HUES48 (cell line): ENCODE results near the gene DLG2.

Experiments used
- H3K27ac ChIP-seq: one replicate; pipeline ENCODE4 v1.7.0; 2013; ENCODE audit warnings: low read depth, low read length, inconsistent platforms
- H3K27me3 ChIP-seq: 2 replicates; pipeline ENCODE4 v1.6.1; 2013; ENCODE audit warnings: mild to moderate bottlenecking, low read length; ENCODE audit not compliant: control insufficient read depth, insufficient read depth
- H3K36me3 ChIP-seq: 2 replicates; pipeline ENCODE4 v1.6.1; 2013; ENCODE audit warnings: low read length; ENCODE audit not compliant: control insufficient read depth, insufficient read depth
- H3K4me1 ChIP-seq: 2 replicates; pipeline ENCODE4 v1.6.1; 2013; ENCODE audit warnings: mild to moderate bottlenecking, low read length; ENCODE audit not compliant: control insufficient read depth, insufficient read depth
- H3K4me3 ChIP-seq: 2 replicates; pipeline ENCODE4 v1.5.1; 2013; ENCODE audit warnings: mild to moderate bottlenecking, low read depth, low read length
- H3K9ac ChIP-seq: 2 replicates; pipeline ENCODE4 v1.6.1; 2013; ENCODE audit warnings: mild to moderate bottlenecking, low read depth, low read length, moderate library complexity
- H3K9me3 ChIP-seq: 2 replicates; pipeline ENCODE4 v1.6.1; 2013; ENCODE audit warnings: low read length; ENCODE audit not compliant: control insufficient read depth, insufficient read depth

DLG2 gene

DNA sequence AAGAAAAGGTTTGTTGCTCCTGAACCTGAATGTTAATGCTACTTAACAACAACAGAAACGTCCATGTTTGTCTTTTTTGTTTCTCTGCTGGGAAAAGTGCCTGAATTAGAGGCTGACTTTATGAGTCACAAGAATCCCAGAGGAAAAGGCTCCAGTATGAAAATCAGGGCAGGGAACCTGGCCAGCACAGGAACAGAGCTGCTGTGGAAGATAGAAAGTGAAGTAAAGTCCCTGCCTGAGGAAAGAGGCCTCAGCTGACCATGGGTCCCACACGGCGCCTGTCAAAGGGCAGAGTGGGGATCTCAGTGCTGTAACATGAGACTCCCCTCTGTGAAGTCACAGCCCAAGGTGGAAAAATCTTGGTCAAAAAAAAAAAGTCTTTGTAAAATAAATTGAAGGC, 1708.7 kb downstream of the DLG2 start:
- no peak overlapping the region for H3K9ac ChIP-seq
- H3K27ac ChIP-seq = no peak overlapping the region
- no peak overlapping the region for H3K4me3 ChIP-seq
- no peaks in the 10 kb centered on the region for H3K36me3 ChIP-seq
- no peaks in the 10 kb centered on the region for H3K9me3 ChIP-seq
- H3K27me3 ChIP-seq = no peaks in the 10 kb centered on the region
- H3K4me1 ChIP-seq = peaks cover 5% of the 10 kb centered on the region; the same call in 1 of the 2 replicates

DNA sequence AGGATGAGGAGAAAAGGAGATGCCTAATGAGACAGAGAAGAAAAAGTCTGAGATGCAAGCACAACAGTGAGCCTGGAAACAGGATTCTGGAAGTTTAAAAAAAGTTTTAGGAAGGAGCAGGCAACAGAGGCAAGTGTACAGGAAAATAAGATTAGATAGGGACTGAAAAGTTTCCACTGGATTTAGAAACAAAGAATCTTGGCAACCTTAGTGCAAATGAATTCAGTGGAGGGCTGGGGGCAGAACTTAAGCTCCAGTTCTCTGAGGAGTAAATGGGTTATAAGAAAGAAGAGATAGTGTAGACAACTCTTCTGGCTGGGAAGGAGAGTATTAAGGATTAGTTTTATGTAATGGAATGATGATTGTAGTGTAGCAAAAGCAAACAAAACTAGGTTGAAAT, 1712.1 kb downstream of the DLG2 start:
- H3K36me3 ChIP-seq = no peaks in the 10 kb centered on the region
- H3K4me1 ChIP-seq = no peaks in the 10 kb centered on the region
- no peaks in the 10 kb centered on the region for H3K27me3 ChIP-seq
- no peaks in the 10 kb centered on the region for H3K9me3 ChIP-seq
- no peak overlapping the region for H3K9ac ChIP-seq
- no peak overlapping the region for H3K27ac ChIP-seq
- no peak overlapping the region for H3K4me3 ChIP-seq

DNA sequence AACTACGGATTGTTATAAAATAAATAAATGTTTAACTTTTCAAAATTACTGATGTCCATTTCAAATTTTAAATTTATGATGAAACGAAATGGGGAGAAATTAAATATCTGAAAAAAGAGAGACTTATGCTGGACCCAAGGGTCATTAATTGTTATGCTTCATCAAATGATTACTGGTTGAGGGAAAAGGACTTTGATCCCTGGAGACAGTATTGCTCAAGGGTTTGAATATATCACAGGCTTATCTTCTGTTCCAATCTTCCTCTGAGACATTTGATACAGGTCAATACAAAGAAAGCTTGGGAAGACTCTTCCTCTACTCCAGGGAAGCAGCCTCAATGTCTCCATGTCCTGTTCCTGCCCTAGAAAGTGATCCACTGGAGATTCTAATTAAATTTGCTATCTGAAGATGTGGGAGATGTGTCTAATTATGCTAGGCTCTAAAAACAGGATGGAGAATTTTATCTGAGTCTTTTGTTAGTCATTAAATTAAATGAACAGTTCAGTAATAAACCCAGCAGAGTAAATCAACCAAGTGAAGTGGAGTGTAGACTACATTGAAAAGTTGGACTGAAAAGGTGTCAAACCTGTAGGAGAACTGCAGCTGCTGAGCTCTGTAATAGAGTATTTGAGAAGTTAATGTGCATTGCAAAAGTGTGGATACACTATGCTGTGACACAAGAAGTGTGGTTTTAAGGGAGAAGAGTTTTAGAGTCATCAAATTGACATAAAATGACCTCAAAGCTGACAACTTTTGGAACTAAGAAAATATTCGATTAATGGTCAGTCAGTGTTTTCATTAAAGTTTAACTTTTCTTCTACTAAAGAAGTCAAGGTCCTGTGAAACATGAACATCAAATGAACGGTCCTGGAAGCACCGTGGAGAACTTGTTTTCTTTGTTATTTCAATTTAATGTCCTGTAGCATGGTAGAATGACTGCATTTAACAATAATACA, 1717.3 kb downstream of the DLG2 start:
- Histone ChIP-seq H3K27me3 (no peaks in the 10 kb centered on the region), H3K9me3 (no peaks in the 10 kb centered on the region), H3K27ac (no peak overlapping the region), H3K4me3 (no peak overlapping the region), H3K4me1 (no peaks in the 10 kb centered on the region), H3K36me3 (no peaks in the 10 kb centered on the region), H3K9ac (no peak overlapping the region)

DNA sequence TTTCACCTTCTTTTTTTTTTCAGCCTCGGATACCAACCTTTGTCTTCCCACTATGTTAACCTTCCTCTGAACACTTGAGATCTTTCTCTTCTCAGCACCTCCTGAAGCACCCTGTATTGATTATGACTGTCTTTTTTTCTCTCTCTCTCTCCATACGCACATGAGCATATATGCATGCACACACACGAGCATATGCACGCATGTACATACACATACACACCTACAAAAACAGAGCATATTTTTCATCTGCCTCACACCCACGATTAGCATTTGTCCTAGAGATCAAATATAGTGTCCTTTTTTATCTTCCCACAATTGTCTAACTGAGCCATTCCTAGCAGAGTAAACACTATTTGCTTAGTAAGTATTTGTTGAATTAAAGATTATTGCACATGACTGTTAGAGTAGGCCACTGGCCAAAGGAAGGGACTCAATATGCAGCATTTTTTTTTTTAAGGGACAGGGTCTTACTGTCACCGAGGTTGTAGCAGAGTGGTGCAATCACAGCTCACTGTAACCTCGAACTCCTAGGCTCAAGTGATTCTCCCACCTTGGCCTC, 1718.8 kb downstream of the DLG2 start:
- Histone ChIP-seq H3K36me3 (no peaks in the 10 kb centered on the region), H3K4me1 (no peaks in the 10 kb centered on the region), H3K9me3 (no peaks in the 10 kb centered on the region), H3K9ac (no peak overlapping the region), H3K27ac (no peak overlapping the region), H3K4me3 (no peak overlapping the region), H3K27me3 (no peaks in the 10 kb centered on the region)

DNA sequence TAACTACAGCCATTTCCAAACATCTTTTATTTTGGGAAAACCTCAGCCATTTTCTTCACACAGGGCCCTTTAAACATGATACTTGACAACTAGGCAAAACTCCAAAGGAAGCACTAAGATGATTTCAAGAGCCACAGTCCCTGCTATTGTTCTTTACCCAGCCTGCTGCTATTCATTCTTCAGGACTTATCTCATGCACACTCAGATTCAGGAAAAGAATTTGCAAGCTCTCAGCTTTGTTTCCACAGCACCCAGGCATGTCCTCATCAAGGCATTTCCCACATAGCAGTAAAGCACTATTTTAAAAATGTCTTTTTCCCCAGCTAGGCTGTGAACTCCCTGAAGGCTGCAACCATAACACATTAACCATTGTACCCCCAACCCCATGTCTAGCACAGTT, 1731.6 kb downstream of the DLG2 start:
- no peak overlapping the region for H3K9ac ChIP-seq
- no peaks in the 10 kb centered on the region for H3K27me3 ChIP-seq
- no peak overlapping the region for H3K4me3 ChIP-seq
- no peaks in the 10 kb centered on the region for H3K36me3 ChIP-seq
- no peaks in the 10 kb centered on the region for H3K9me3 ChIP-seq
- no peak overlapping the region for H3K27ac ChIP-seq
- H3K4me1 ChIP-seq = no peaks in the 10 kb centered on the region

DNA sequence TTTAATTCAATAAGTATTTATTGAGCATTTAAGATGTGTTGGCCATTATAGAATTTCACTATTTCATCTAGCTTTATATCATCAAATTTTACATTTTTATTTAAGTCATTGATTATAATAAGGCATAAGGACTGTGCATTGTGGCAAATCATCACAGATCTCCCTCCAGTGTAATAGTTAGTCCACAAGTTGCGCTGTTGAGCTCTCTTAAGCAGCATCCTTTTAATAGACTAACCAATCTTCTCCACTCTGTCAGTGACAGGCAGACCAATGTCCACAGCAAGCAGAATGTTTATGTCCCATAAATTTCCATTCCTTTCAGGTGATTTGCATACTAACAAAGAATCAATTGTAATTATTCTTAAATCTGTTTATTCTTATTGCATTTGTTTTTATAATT, 1745.7 kb downstream of the DLG2 start:
- H3K27me3 ChIP-seq = no peaks in the 10 kb centered on the region
- no peak overlapping the region for H3K27ac ChIP-seq
- H3K9me3 ChIP-seq = peaks cover 4% of the 10 kb centered on the region; the same call in 1 of the 2 replicates
- H3K9ac ChIP-seq = no peak overlapping the region
- H3K36me3 ChIP-seq = no peaks in the 10 kb centered on the region
- no peaks in the 10 kb centered on the region for H3K4me1 ChIP-seq
- H3K4me3 ChIP-seq = no peak overlapping the region

DNA sequence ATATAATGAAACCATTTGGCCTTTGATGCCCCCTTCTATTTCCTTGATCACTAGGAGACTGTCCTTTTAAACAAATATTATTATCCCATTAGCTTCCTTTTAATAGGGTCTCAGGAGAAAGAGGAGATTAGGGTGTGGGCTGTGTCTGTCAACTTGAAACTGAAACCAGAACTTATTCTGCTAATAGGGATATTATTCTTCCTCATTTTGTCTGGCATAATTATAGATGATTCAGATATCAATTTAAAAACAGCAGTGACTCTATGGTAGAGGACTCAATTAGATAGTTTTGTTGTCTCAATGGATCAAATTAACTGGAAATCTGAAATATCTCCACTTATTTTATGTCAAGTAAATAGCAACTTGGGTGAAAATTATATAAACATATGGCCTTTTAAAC, 1756.1 kb downstream of the DLG2 start:
- H3K4me1 ChIP-seq = no peaks in the 10 kb centered on the region
- H3K9me3 ChIP-seq = no peaks in the 10 kb centered on the region
- H3K27ac ChIP-seq = no peak overlapping the region
- no peak overlapping the region for H3K9ac ChIP-seq
- no peaks in the 10 kb centered on the region for H3K27me3 ChIP-seq
- H3K36me3 ChIP-seq = no peaks in the 10 kb centered on the region
- no peak overlapping the region for H3K4me3 ChIP-seq

DNA sequence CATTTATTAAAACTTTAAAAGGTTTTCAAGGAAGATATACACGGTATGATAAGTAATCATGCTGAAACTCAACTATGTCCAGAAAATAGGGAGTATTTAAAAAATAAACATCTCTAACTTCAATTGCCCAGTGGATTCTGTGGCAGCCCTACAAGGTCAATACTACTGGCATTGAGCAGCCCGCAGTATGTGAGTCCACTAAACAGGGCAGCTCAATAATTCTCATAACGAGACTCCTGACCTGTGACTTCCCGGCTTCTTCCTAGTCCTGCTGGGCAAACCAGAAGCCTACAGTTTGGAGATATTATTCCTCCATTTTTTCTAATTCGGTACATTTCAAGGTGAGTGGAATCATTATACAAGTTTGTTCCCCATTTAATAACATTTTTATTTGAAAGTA, 1760.5 kb downstream of the DLG2 start:
- Histone ChIP-seq H3K36me3 (no peaks in the 10 kb centered on the region), H3K27me3 (no peaks in the 10 kb centered on the region), H3K27ac (no peak overlapping the region), H3K4me3 (no peak overlapping the region), H3K9ac (no peak overlapping the region), H3K9me3 (no peaks in the 10 kb centered on the region), H3K4me1 (no peaks in the 10 kb centered on the region)

DNA sequence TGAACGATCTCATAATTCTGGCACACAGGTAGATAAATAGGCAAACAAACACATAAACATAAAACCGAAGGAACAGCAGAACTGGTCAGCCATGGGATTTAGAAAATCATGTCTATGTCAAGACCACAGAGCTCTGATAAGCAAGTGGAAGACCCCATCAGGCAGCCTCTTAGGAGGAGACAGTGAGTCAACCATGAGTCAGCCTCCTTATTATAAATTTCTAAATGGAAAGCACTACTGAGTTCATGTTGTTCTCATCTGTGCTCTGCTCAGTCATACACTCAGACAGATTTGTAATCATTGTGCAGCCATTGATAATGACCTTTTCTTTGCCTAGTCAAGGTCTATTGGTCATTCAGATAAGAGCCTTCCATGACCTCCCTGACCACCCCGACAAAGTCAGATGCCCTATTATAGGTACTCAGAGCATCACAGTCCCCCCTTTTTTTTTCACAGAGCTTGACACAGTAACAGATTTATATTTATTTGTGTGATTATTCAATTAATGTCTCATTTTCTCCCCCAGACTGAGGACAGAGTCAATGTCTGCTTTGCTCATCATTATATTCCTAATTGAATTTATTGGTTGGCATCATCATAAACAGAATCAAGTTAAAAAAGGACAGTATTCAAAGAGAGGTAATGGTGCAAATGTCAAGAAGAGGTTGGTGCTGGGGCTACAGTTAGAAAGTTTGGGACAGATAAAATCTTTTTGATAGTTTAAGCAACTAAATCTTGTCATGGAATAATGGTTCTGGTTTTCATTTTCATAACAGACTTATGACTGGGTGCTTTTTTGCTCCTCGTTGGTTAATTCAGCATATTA, 1761.3 kb downstream of the DLG2 start:
- no peaks in the 10 kb centered on the region for H3K36me3 ChIP-seq
- no peak overlapping the region for H3K9ac ChIP-seq
- no peak overlapping the region for H3K27ac ChIP-seq
- H3K9me3 ChIP-seq = no peaks in the 10 kb centered on the region
- no peak overlapping the region for H3K4me3 ChIP-seq
- no peaks in the 10 kb centered on the region for H3K27me3 ChIP-seq
- H3K4me1 ChIP-seq = no peaks in the 10 kb centered on the region

DNA sequence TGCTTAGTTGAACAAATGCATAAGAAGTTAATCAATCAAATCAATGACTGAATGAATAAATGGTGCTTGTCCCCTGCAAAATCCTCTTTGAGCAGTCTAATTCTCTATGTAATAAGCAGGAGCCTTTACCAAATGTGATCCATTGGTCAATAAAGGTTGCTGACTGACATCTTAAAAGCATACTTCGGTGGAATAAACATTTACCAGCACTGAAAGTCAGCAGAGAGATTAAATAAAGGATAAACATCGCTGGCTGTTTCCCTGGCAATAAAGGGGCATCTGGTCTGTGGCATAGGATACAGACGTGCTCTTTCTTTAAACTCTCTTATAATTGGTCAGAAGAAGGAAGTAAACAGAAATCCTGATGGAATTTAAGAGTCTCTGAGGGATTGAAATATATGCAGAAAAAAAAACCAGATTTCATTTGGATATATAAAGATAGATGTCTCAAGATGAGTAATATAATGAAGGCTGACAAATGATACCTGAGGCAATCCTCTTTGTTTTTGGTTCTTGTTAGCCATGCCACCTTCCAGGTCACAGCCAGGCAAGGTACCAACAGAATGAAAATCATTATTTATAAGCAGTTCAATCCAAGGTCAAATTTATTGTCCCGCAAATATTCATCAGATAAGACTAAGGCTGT, 1762.6 kb downstream of the DLG2 start:
- Histone ChIP-seq H3K4me3 (no peak overlapping the region), H3K27ac (no peak overlapping the region), H3K9me3 (0 out of 2 replicates have a peak, but pooled peaks cover 4% of the 10 kb centered on the region), H3K36me3 (no peaks in the 10 kb centered on the region), H3K4me1 (no peaks in the 10 kb centered on the region), H3K27me3 (no peaks in the 10 kb centered on the region), H3K9ac (no peak overlapping the region)
